Loucy (cell line): ENCODE data around the gene IGF2R.

Source experiments
- EZH2phosphoT487 ChIP-seq: fragments of 200-600 bp; IDR thresholded peaks from 2 replicates; pipeline ENCODE4 v1.6.1; 2018; ENCODE audit warnings: antibody characterized with exemption, mild to moderate bottlenecking, moderate library complexity, borderline replicate concordance
- TF ChIP-seq, protein P1 (sequence below): fragments of 200-600 bp; sonication (generic); conservative IDR thresholded peaks from 2 replicates; pipeline ENCODE4 v1.5.1; 2014; ENCODE audit warnings: mild to moderate bottlenecking, antibody characterized with exemption, low read length

GRCh38 chr6:159963111-159963510, 5.8 kb upstream of the IGF2R start:
- TF ChIP-seq, protein P1, sequence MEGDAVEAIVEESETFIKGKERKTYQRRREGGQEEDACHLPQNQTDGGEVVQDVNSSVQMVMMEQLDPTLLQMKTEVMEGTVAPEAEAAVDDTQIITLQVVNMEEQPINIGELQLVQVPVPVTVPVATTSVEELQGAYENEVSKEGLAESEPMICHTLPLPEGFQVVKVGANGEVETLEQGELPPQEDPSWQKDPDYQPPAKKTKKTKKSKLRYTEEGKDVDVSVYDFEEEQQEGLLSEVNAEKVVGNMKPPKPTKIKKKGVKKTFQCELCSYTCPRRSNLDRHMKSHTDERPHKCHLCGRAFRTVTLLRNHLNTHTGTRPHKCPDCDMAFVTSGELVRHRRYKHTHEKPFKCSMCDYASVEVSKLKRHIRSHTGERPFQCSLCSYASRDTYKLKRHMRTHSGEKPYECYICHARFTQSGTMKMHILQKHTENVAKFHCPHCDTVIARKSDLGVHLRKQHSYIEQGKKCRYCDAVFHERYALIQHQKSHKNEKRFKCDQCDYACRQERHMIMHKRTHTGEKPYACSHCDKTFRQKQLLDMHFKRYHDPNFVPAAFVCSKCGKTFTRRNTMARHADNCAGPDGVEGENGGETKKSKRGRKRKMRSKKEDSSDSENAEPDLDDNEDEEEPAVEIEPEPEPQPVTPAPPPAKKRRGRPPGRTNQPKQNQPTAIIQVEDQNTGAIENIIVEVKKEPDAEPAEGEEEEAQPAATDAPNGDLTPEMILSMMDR: no peak
- no peak for TF ChIP-seq EZH2phosphoT487
